Neuron (in vitro differentiated cells): ENCODE results near the gene SDHB.

Experiments
- H2AFZ ChIP-seq: one replicate; pipeline ENCODE4 v1.6.1; 2013; ENCODE audit warnings: low read depth, mild to moderate bottlenecking, inconsistent platforms, low read length, moderate library complexity
- H3K27me3 ChIP-seq: one replicate; pipeline ENCODE4 v1.6.1; 2013; ENCODE audit warnings: low read length; ENCODE audit not compliant: insufficient read depth
- H3K36me3 ChIP-seq: one replicate; pipeline ENCODE4 v1.6.1; 2013; ENCODE audit warnings: low read length; ENCODE audit not compliant: insufficient read depth
- H3K4me1 ChIP-seq: one replicate; pipeline ENCODE4 v1.6.1; 2013; ENCODE audit warnings: low read length; ENCODE audit not compliant: insufficient read depth
- H3K4me3 ChIP-seq: 2 replicates; pipeline ENCODE4 v1.5.1; 2013; ENCODE audit warnings: mild to moderate bottlenecking, low read length, moderate library complexity
- H3K9me3 ChIP-seq: one replicate; pipeline ENCODE4 v1.6.1; 2013; ENCODE audit warnings: low read length

The SDHB gene

GRCh38 chr1:17052641-17053040 lies 1.2 kb downstream of the SDHB start:
- Histone ChIP-seq H3K9me3 (no peaks in the 10 kb centered on the region), H3K4me3 (peak overlapping the region; percentile 83), H3K4me1 (peaks cover 17% of the 10 kb centered on the region)

GRCh38 chr1:17052038-17052437 lies 1.8 kb downstream of the SDHB start:
- Histone ChIP-seq H3K9me3 (no peaks in the 10 kb centered on the region), H3K4me3 (no peak overlapping the region), H3K27me3 (no peaks in the 10 kb centered on the region), H2AFZ (no peak overlapping the region), H3K4me1 (peaks cover 17% of the 10 kb centered on the region), H3K36me3 (peaks cover 14% of the 10 kb centered on the region)

More at GRCh38 chr1:17052641-17053040, 1.2 kb downstream of the SDHB start:
- Histone ChIP-seq H2AFZ (no peak overlapping the region), H3K27me3 (no peaks in the 10 kb centered on the region), H3K36me3 (peaks cover 14% of the 10 kb centered on the region)

- no peak overlapping the region for H3K4me3 ChIP-seq
- H3K36me3 ChIP-seq = peaks cover 28% of the 10 kb centered on the region
- no peaks in the 10 kb centered on the region for H3K9me3 ChIP-seq
- no peak overlapping the region for H2AFZ ChIP-seq
- H3K4me1 ChIP-seq = peaks cover 15% of the 10 kb centered on the region
- no peaks in the 10 kb centered on the region for H3K27me3 ChIP-seq
Observed at GRCh38 chr1:17047924-17048323, 5.9 kb downstream of the SDHB start.

GRCh38 chr1:17046334-17046657 lies 7.5 kb downstream of the SDHB start:
- no peaks in the 10 kb centered on the region for H3K9me3 ChIP-seq
- H3K4me1 ChIP-seq = peaks cover 6% of the 10 kb centered on the region
- no peak overlapping the region for H3K4me3 ChIP-seq
- peaks cover 33% of the 10 kb centered on the region for H3K36me3 ChIP-seq
- no peak overlapping the region for H2AFZ ChIP-seq
- H3K27me3 ChIP-seq = no peaks in the 10 kb centered on the region

GRCh38 chr1:17045634-17046333 lies 8.0 kb downstream of the SDHB start:
- Histone ChIP-seq H3K9me3 (no peaks in the 10 kb centered on the region), H3K36me3 (peaks cover 31% of the 10 kb centered on the region), H3K4me3 (no peak overlapping the region), H2AFZ (no peak overlapping the region), H3K27me3 (no peaks in the 10 kb centered on the region), H3K4me1 (peaks cover 6% of the 10 kb centered on the region)

GRCh38 chr1:17045150-17045549 lies 8.7 kb downstream of the SDHB start:
- H3K4me3 ChIP-seq = no peak overlapping the region
- no peaks in the 10 kb centered on the region for H3K9me3 ChIP-seq
- no peaks in the 10 kb centered on the region for H3K27me3 ChIP-seq
- no peak overlapping the region for H2AFZ ChIP-seq
- peaks cover 6% of the 10 kb centered on the region for H3K4me1 ChIP-seq
- H3K36me3 ChIP-seq = peaks cover 34% of the 10 kb centered on the region

GRCh38 chr1:17043676-17044075 lies 10.2 kb downstream of the SDHB start:
- Histone ChIP-seq H3K9me3 (no peaks in the 10 kb centered on the region), H3K4me1 (peaks cover 6% of the 10 kb centered on the region), H3K27me3 (no peaks in the 10 kb centered on the region), H3K36me3 (peaks cover 36% of the 10 kb centered on the region), H2AFZ (no peak overlapping the region), H3K4me3 (no peak overlapping the region)

GRCh38 chr1:17040135-17040534 lies 13.7 kb downstream of the SDHB start:
- no peaks in the 10 kb centered on the region for H3K27me3 ChIP-seq
- H3K36me3 ChIP-seq = peaks cover 50% of the 10 kb centered on the region
- H3K4me1 ChIP-seq = no peaks in the 10 kb centered on the region
- no peak overlapping the region for H2AFZ ChIP-seq
- no peak overlapping the region for H3K4me3 ChIP-seq
- no peaks in the 10 kb centered on the region for H3K9me3 ChIP-seq

GRCh38 chr1:17039522-17039921 lies 14.3 kb downstream of the SDHB start:
- Histone ChIP-seq H3K9me3 (no peaks in the 10 kb centered on the region), H3K4me3 (no peak overlapping the region), H3K27me3 (no peaks in the 10 kb centered on the region), H2AFZ (no peak overlapping the region), H3K4me1 (no peaks in the 10 kb centered on the region), H3K36me3 (peaks cover 54% of the 10 kb centered on the region)

- H3K4me1 ChIP-seq = no peaks in the 10 kb centered on the region
- no peak overlapping the region for H2AFZ ChIP-seq
- no peak overlapping the region for H3K4me3 ChIP-seq
- no peaks in the 10 kb centered on the region for H3K9me3 ChIP-seq
- H3K36me3 ChIP-seq = peaks cover 47% of the 10 kb centered on the region
- H3K27me3 ChIP-seq = no peaks in the 10 kb centered on the region
Observed at GRCh38 chr1:17033481-17033880, 20.4 kb downstream of the SDHB start.

GRCh38 chr1:17032741-17033140 lies 21.1 kb downstream of the SDHB start:
- Histone ChIP-seq H2AFZ (no peak overlapping the region), H3K27me3 (no peaks in the 10 kb centered on the region), H3K9me3 (no peaks in the 10 kb centered on the region), H3K36me3 (peaks cover 50% of the 10 kb centered on the region), H3K4me3 (no peak overlapping the region), H3K4me1 (no peaks in the 10 kb centered on the region)

- Histone ChIP-seq H3K4me3 (no peak overlapping the region), H3K36me3 (peaks cover 55% of the 10 kb centered on the region), H3K9me3 (no peaks in the 10 kb centered on the region), H3K4me1 (no peaks in the 10 kb centered on the region), H3K27me3 (no peaks in the 10 kb centered on the region), H2AFZ (no peak overlapping the region)
Observed at GRCh38 chr1:17031436-17031835, 22.4 kb downstream of the SDHB start.

GRCh38 chr1:17030206-17030605 lies 23.6 kb downstream of the SDHB start:
- no peak overlapping the region for H2AFZ ChIP-seq
- no peaks in the 10 kb centered on the region for H3K9me3 ChIP-seq
- no peak overlapping the region for H3K4me3 ChIP-seq
- H3K4me1 ChIP-seq = no peaks in the 10 kb centered on the region
- H3K27me3 ChIP-seq = no peaks in the 10 kb centered on the region
- H3K36me3 ChIP-seq = peaks cover 62% of the 10 kb centered on the region

GRCh38 chr1:17028662-17029188 lies 25.1 kb downstream of the SDHB start:
- Histone ChIP-seq H3K4me3 (no peak overlapping the region), H2AFZ (no peak overlapping the region), H3K4me1 (no peaks in the 10 kb centered on the region), H3K9me3 (no peaks in the 10 kb centered on the region), H3K36me3 (peaks cover 70% of the 10 kb centered on the region), H3K27me3 (no peaks in the 10 kb centered on the region)
